OCI-LY1 (cell line): ENCODE measurements around the gene TM2D1.

ENCODE experiments used
- H2AFZ ChIP-seq: fragments of 200-600 bp; sonication (generic), shearing (Covaris generic); 2 replicates; pipeline ENCODE4 v1.6.0; 2014; ENCODE audit warnings: antibody characterized with exemption, mild to moderate bottlenecking, low read length
- H3F3A ChIP-seq: fragments of 200-600 bp; sonication (generic), shearing (Covaris generic); 2 replicates; pipeline ENCODE4 v1.6.0; 2014; ENCODE audit warnings: mild to moderate bottlenecking, antibody characterized with exemption, low read length, moderate library complexity; ENCODE audit not compliant: insufficient read depth
- H3K27ac ChIP-seq: fragments of 200-600 bp; sonication (generic); 2 replicates; pipeline ENCODE4 v1.5.1; 2014; ENCODE audit warnings: low read length, mixed run types, mild to moderate bottlenecking, low read depth; ENCODE audit not compliant: poor library complexity, severe bottlenecking
- H3K27me3 ChIP-seq: fragments of 200-600 bp; sonication (generic); 2 replicates; pipeline ENCODE4 v1.6.0; 2014; ENCODE audit warnings: antibody characterized with exemption, mild to moderate bottlenecking, low read length, moderate library complexity; ENCODE audit not compliant: insufficient read depth
- H3K36me3 ChIP-seq: fragments of 200-600 bp; sonication (generic); 2 replicates; pipeline ENCODE4 v1.6.1; 2014; ENCODE audit warnings: mild to moderate bottlenecking, antibody characterized with exemption, low read length, moderate library complexity, mixed read lengths; ENCODE audit not compliant: insufficient read depth
- H3K4me1 ChIP-seq: fragments of 200-600 bp; sonication (generic); 2 replicates; pipeline ENCODE4 v1.5.1; 2014; ENCODE audit warnings: mild to moderate bottlenecking, low read length, moderate library complexity; ENCODE audit not compliant: insufficient read depth, severe bottlenecking
- H3K4me2 ChIP-seq: fragments of 200-600 bp; sonication (generic), shearing (Covaris generic); 2 replicates; pipeline ENCODE4 v1.6.1; 2014; ENCODE audit warnings: low read length
- H3K4me3 ChIP-seq: fragments of 200-600 bp; sonication (generic); 2 replicates; pipeline ENCODE4 v1.5.1; 2014; ENCODE audit warnings: low read length, low read depth, mild to moderate bottlenecking, mixed read lengths; ENCODE audit not compliant: poor library complexity, severe bottlenecking
- H3K79me2 ChIP-seq: fragments of 200-600 bp; shearing (Covaris generic); 2 replicates; pipeline ENCODE4 v1.6.1; 2016; ENCODE audit warnings: mixed run types, low read length, mixed read lengths; ENCODE audit not compliant: insufficient read depth
- H3K9ac ChIP-seq: fragments of 200-600 bp; sonication (generic), shearing (Covaris generic); 2 replicates; pipeline ENCODE4 v1.6.1; 2014; ENCODE audit warnings: mild to moderate bottlenecking, low read length, mixed read lengths
- H3K9me2 ChIP-seq: fragments of 200-600 bp; sonication (generic), shearing (Covaris generic); 2 replicates; pipeline ENCODE4 v1.6.1; 2014; ENCODE audit warnings: low read depth, mild to moderate bottlenecking, low read length, mixed read lengths
- H3K9me3 ChIP-seq: fragments of 200-600 bp; shearing (Covaris generic); 2 replicates; pipeline ENCODE4 v1.6.1; 2014; ENCODE audit warnings: low read length, mixed read lengths
- H4K20me1 ChIP-seq: fragments of 200-600 bp; sonication (generic), shearing (Covaris generic); 2 replicates; pipeline ENCODE4 v1.6.0; 2016; ENCODE audit warnings: mild to moderate bottlenecking, low read length; ENCODE audit not compliant: insufficient read depth
- EZH2 ChIP-seq: fragments of 200-600 bp; sonication (generic), shearing (Covaris generic); IDR thresholded peaks from 2 replicates; pipeline ENCODE4 v1.8.0; 2017; ENCODE audit warnings: borderline replicate concordance, mixed run types, mild to moderate bottlenecking, antibody characterized with exemption, low read length, moderate library complexity, mixed read lengths
- TF ChIP-seq, protein P1 (sequence below): fragments of 200-600 bp; sonication (generic), shearing (Covaris generic); IDR thresholded peaks from 2 replicates; pipeline ENCODE4 v1.5.1; 2017; ENCODE audit warnings: mild to moderate bottlenecking, antibody characterized with exemption, low read length, moderate library complexity, mixed read lengths

Gene TM2D1

DNA sequence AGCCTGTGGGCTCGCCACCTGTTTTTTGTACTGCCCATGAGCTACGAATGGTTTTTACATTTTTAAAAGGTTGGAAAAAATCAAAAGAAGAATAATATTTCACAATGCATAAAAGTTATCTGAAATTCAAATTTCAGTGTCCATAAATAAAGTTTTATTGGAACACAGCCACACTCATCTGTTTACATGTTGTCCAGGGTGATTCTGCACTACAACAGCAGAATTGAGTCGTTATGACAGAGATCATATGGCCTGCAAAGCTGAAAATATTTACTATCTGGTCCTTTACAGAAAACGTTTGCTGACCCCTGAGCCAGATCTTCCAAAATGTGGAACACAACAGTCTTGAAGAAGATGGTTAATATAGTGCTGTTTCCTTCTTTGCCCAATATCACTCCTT, 89.4 kb downstream of the TM2D1 start:
- Histone ChIP-seq H4K20me1 (no peaks in the 10 kb centered on the region), H3K27ac (no peak overlapping the region), H3K9ac (no peak overlapping the region)

DNA sequence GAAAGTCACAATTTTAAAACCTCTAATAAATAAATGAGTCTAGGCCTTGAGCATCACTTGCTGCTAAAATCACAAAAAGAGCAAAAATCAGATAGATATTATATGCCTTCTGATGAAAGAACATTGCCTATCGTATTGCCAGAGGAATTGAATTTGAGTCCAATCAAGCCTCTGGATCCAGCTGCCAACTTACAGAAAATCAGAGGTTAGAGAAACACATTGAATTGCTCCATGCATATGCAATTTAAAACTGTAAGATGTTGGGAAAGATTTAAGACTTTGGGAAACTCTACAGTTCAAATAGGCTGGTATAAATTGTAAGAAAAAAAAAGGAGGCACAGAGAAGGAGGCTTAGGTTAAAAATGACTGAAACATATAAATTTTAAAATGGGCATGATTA, 93.5 kb downstream of the TM2D1 start:
- no peaks in the 10 kb centered on the region for H3F3A ChIP-seq
- no peaks in the 10 kb centered on the region for H3K27me3 ChIP-seq
- no peaks in the 10 kb centered on the region for H4K20me1 ChIP-seq
- no peak overlapping the region for H3K27ac ChIP-seq
- no peak overlapping the region for H3K4me2 ChIP-seq
- no peaks in the 10 kb centered on the region for H3K4me1 ChIP-seq
- H3K36me3 ChIP-seq: no peaks in the 10 kb centered on the region
- H3K79me2 ChIP-seq: no peaks in the 10 kb centered on the region
- no peaks in the 10 kb centered on the region for H3K9me3 ChIP-seq
- no peaks in the 10 kb centered on the region for H3K9me2 ChIP-seq
- no peak overlapping the region for H3K4me3 ChIP-seq
- H3K9ac ChIP-seq: no peak overlapping the region
- no peak overlapping the region for H2AFZ ChIP-seq
- TF ChIP-seq, protein P1, sequence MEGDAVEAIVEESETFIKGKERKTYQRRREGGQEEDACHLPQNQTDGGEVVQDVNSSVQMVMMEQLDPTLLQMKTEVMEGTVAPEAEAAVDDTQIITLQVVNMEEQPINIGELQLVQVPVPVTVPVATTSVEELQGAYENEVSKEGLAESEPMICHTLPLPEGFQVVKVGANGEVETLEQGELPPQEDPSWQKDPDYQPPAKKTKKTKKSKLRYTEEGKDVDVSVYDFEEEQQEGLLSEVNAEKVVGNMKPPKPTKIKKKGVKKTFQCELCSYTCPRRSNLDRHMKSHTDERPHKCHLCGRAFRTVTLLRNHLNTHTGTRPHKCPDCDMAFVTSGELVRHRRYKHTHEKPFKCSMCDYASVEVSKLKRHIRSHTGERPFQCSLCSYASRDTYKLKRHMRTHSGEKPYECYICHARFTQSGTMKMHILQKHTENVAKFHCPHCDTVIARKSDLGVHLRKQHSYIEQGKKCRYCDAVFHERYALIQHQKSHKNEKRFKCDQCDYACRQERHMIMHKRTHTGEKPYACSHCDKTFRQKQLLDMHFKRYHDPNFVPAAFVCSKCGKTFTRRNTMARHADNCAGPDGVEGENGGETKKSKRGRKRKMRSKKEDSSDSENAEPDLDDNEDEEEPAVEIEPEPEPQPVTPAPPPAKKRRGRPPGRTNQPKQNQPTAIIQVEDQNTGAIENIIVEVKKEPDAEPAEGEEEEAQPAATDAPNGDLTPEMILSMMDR: no peak
- no peak for TF ChIP-seq EZH2

More for the DNA sequence above, 89.4 kb downstream of the TM2D1 start:
- no peaks in the 10 kb centered on the region for H3K36me3 ChIP-seq
- no peak overlapping the region for H3K4me3 ChIP-seq
- H3K4me1 ChIP-seq: no peaks in the 10 kb centered on the region
- no peaks in the 10 kb centered on the region for H3K27me3 ChIP-seq
- TF ChIP-seq EZH2: no peak
- TF ChIP-seq, protein P1: no peak
- H3K79me2 ChIP-seq: no peaks in the 10 kb centered on the region
- H3K9me2 ChIP-seq: no peaks in the 10 kb centered on the region
- H3K4me2 ChIP-seq: no peak overlapping the region
- no peak overlapping the region for H2AFZ ChIP-seq
- no peaks in the 10 kb centered on the region for H3F3A ChIP-seq
- H3K9me3 ChIP-seq: no peaks in the 10 kb centered on the region
